HG02885 (cell line): Measurements from ENCODE around the gene FGGY.
A peak's percentile ranks its signal among the peaks of the same experiment; 100 is the strongest.
"Not testable (repeated sequence)": the region's sequence is repeated elsewhere in the genome, so short reads cannot be mapped to it uniquely, and the experiment has no call there.

ENCODE experiments used
- ATAC-seq: cut with Tn5 transposase; IDR thresholded peaks from one replicate; pipeline ENCODE4 v1.9.1; 2021; ENCODE audit warnings: mild to moderate bottlenecking; ENCODE audit not compliant: unreplicated experiment, poor library complexity

FGGY gene

GRCh38 chr1:59345221-59345620 lies 48.3 kb downstream of the FGGY start:
- no peak for ATAC-seq

- ATAC-seq, result no peak
These were observed 49.5 kb downstream of the FGGY start for GRCh38 chr1:59346429-59346828.

- ATAC-seq, result no peak
These were observed 52.2 kb downstream of the FGGY start for GRCh38 chr1:59349101-59349500.

GRCh38 chr1:59350521-59350920 lies 53.6 kb downstream of the FGGY start:
- ATAC-seq, result no peak

GRCh38 chr1:59352065-59352464 lies 55.2 kb downstream of the FGGY start:
- ATAC-seq, result no peak

- no peak for ATAC-seq
These were observed 56.6 kb downstream of the FGGY start for GRCh38 chr1:59353453-59353852.

GRCh38 chr1:59354239-59354638 lies 57.3 kb downstream of the FGGY start:
- not testable (repeated sequence) for ATAC-seq

- no peak for ATAC-seq
These were observed 57.9 kb downstream of the FGGY start for GRCh38 chr1:59354709-59355337.

GRCh38 chr1:59355361-59355760 lies 58.5 kb downstream of the FGGY start:
- ATAC-seq, result peak; percentile 65

- no peak for ATAC-seq
These were observed 59.7 kb downstream of the FGGY start for GRCh38 chr1:59356627-59357026.

- ATAC-seq, result no peak
These were observed 60.9 kb downstream of the FGGY start for GRCh38 chr1:59357645-59358320.

- no peak for ATAC-seq
These were observed 62.4 kb downstream of the FGGY start for GRCh38 chr1:59359325-59359724.

- ATAC-seq, result no peak
These were observed 63.3 kb downstream of the FGGY start for GRCh38 chr1:59360170-59360569.

GRCh38 chr1:59360729-59361128 lies 63.8 kb downstream of the FGGY start:
- no peak for ATAC-seq

- no peak for ATAC-seq
These were observed 64.9 kb downstream of the FGGY start for GRCh38 chr1:59361766-59362165.

GRCh38 chr1:59364037-59364436 lies 67.1 kb downstream of the FGGY start:
- ATAC-seq, result no peak

GRCh38 chr1:59366346-59366745 lies 69.5 kb downstream of the FGGY start:
- no peak for ATAC-seq

GRCh38 chr1:59367301-59368007 lies 70.6 kb downstream of the FGGY start:
- no peak for ATAC-seq

GRCh38 chr1:59368008-59368670 lies 71.2 kb downstream of the FGGY start:
- ATAC-seq, result no peak

- ATAC-seq, result no peak
These were observed 78.7 kb downstream of the FGGY start for GRCh38 chr1:59375321-59376220.
